Activated T-cell treated with anti-CD3 and anti-CD28 coated beads, Interleukin-2, amount 50 U/mL, for 24 hours (primary cell): ENCODE measurements around the gene PTPRG.
"Not testable (repeated sequence)": the region's sequence is repeated elsewhere in the genome, so short reads cannot be mapped to it uniquely, and the experiment has no call there.

ENCODE experiments used
- DNase-seq: peaks from one replicate; pipeline ENCODE4 v3.0.0-alpha.2; 2020
- H3K27ac Mint-ChIP-seq: 2 replicates; pipeline ENCODE4 v1.8.0; 2020; ENCODE audit warnings: mild to moderate bottlenecking, mixed read lengths
- H3K27me3 Mint-ChIP-seq: 2 replicates; pipeline ENCODE4 v1.8.0; 2020; ENCODE audit warnings: mixed read lengths
- H3K36me3 Mint-ChIP-seq: 2 replicates; pipeline ENCODE4 v1.8.0; 2020; ENCODE audit warnings: low read depth, mixed read lengths
- H3K4me1 Mint-ChIP-seq: 2 replicates; pipeline ENCODE4 v1.8.0; 2020; ENCODE audit warnings: low read depth, mixed read lengths
- H3K4me3 Mint-ChIP-seq: 2 replicates; pipeline ENCODE4 v1.8.0; 2020; ENCODE audit warnings: mild to moderate bottlenecking, moderate library complexity, mixed read lengths
- H3K9me3 Mint-ChIP-seq: 2 replicates; pipeline ENCODE4 v1.8.0; 2020; ENCODE audit warnings: mixed read lengths

PTPRG gene

GRCh38 chr3:61699622-61700021 is 138.3 kb downstream of the PTPRG start:
- DNase-seq: no peak
- Mint-ChIP-seq H3K4me1 (no peaks in the 10 kb centered on the region), H3K27me3 (peaks cover 2% of the 10 kb centered on the region), H3K9me3 (peaks cover 1% of the 10 kb centered on the region), H3K27ac (no peak overlapping the region), H3K4me3 (no peak overlapping the region), H3K36me3 (no peaks in the 10 kb centered on the region)

GRCh38 chr3:61701011-61701410 is 139.6 kb downstream of the PTPRG start:
- Mint-ChIP-seq H3K9me3 (no peaks in the 10 kb centered on the region), H3K4me3 (no peak overlapping the region), H3K36me3 (no peaks in the 10 kb centered on the region), H3K4me1 (no peaks in the 10 kb centered on the region), H3K27ac (no peak overlapping the region), H3K27me3 (no peaks in the 10 kb centered on the region)
- no peak for DNase-seq

DNA sequence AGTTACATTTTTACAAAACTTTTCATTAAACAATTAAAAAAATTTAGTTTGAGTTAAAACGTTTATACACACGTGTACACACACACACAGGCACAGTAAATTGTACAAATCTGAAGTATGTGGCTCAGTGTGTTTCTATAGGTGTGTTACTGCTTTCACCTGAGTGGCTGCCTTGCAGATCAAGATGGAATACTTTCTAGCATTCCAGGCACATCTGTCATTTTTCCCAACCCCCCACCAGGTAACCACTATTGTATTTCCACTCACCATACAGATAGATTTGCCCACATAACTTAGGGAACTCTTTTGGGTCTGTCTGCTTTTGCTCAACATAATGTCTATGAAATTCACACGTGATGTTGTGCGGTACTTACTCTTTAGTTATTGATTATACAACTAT is 141.1 kb downstream of the PTPRG start:
- H3K27me3 Mint-ChIP-seq: no peaks in the 10 kb centered on the region
- H3K9me3 Mint-ChIP-seq: no peaks in the 10 kb centered on the region
- DNase-seq: no peak
- no peaks in the 10 kb centered on the region for H3K4me1 Mint-ChIP-seq
- H3K27ac Mint-ChIP-seq: no peak overlapping the region
- H3K36me3 Mint-ChIP-seq: no peaks in the 10 kb centered on the region
- no peak overlapping the region for H3K4me3 Mint-ChIP-seq

- Mint-ChIP-seq H3K4me3 (no peak overlapping the region), H3K9me3 (peaks cover under 1% of the 10 kb centered on the region), H3K4me1 (no peaks in the 10 kb centered on the region), H3K36me3 (no peaks in the 10 kb centered on the region), H3K27ac (no peak overlapping the region), H3K27me3 (no peaks in the 10 kb centered on the region)
- no peak for DNase-seq
Measured at GRCh38 chr3:61704807-61705206, 143.4 kb downstream of the PTPRG start.

DNA sequence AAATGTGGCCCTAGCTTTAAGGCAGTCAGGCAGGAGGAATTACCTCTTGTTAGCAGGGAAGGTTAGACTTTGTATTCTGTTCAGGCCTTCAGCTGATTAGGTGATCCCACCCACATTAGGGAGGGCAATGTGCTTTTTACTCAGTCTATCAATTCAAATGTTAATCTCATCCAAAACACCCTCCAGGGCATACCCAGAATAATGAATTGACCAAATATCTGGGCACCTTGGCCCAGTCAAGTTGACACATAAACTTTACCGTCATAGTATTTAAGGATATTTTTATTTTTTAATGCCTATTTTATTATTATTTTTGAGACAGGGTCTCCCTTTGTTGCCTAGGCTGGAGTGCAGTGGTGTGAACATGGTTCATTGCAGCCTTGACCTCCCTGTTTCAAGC is 146.1 kb downstream of the PTPRG start:
- no peaks in the 10 kb centered on the region for H3K27me3 Mint-ChIP-seq
- H3K9me3 Mint-ChIP-seq: peaks cover 5% of the 10 kb centered on the region
- H3K4me1 Mint-ChIP-seq: no peaks in the 10 kb centered on the region
- no peak overlapping the region for H3K27ac Mint-ChIP-seq
- H3K36me3 Mint-ChIP-seq: no peaks in the 10 kb centered on the region
- H3K4me3 Mint-ChIP-seq: no peak overlapping the region
- no peak for DNase-seq

DNA sequence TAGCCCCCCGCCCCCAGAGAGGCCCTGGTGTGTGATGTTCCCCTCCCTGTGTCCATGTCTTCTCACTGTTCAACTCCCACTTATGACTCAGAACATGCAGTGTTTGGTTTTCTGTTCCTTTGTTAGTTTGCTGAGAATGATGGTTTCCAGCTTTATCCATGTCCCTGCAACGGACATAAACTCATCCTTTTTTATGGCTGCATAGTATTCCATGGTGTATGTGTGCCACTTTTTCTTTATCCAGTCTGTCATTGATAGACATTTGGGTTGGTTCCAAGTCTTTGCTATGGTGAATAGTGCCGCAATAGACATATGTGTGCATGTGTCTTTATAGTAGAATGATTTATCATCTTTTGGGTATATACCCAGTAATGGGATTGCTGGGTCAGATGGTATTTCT is 149.5 kb downstream of the PTPRG start:
- H3K27me3 Mint-ChIP-seq, H3K4me1 Mint-ChIP-seq, H3K27ac Mint-ChIP-seq, DNase-seq, H3K36me3 Mint-ChIP-seq, H3K4me3 Mint-ChIP-seq, H3K9me3 Mint-ChIP-seq: not testable (repeated sequence)

DNA sequence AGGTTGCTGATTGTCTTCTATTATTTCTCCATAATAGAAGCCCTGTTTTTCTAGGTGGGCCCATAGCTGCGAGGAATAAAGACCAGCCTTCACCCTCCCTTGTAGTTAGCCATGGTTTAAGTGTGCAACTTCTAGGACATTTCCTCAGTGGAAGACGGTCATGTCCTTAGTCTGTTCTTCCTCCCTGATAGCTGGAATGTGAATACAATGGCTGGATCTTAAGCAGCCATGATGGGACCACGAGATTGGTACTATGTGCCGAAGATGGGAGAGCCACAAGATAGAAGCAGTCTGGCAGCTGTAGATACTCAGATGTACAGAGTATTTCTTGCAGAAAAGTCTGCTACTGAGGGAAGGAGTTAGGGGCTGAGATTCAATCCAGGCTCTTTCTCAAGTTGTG is 152.9 kb downstream of the PTPRG start:
- Mint-ChIP-seq H3K4me1 (no peaks in the 10 kb centered on the region), H3K9me3 (peaks cover 5% of the 10 kb centered on the region), H3K4me3 (no peak overlapping the region), H3K27me3 (no peaks in the 10 kb centered on the region), H3K36me3 (no peaks in the 10 kb centered on the region), H3K27ac (no peak overlapping the region)
- no peak for DNase-seq

- DNase-seq: no peak
- no peaks in the 10 kb centered on the region for H3K4me1 Mint-ChIP-seq
- no peaks in the 10 kb centered on the region for H3K27me3 Mint-ChIP-seq
- H3K9me3 Mint-ChIP-seq: no peaks in the 10 kb centered on the region
- no peak overlapping the region for H3K27ac Mint-ChIP-seq
- no peak overlapping the region for H3K4me3 Mint-ChIP-seq
- H3K36me3 Mint-ChIP-seq: no peaks in the 10 kb centered on the region
Measured at GRCh38 chr3:61715886-61716527, 154.6 kb downstream of the PTPRG start.

GRCh38 chr3:61716693-61717092 is 155.3 kb downstream of the PTPRG start:
- not testable (repeated sequence) for H3K27me3 Mint-ChIP-seq, H3K36me3 Mint-ChIP-seq, H3K4me1 Mint-ChIP-seq, H3K27ac Mint-ChIP-seq, DNase-seq, H3K9me3 Mint-ChIP-seq, H3K4me3 Mint-ChIP-seq

DNA sequence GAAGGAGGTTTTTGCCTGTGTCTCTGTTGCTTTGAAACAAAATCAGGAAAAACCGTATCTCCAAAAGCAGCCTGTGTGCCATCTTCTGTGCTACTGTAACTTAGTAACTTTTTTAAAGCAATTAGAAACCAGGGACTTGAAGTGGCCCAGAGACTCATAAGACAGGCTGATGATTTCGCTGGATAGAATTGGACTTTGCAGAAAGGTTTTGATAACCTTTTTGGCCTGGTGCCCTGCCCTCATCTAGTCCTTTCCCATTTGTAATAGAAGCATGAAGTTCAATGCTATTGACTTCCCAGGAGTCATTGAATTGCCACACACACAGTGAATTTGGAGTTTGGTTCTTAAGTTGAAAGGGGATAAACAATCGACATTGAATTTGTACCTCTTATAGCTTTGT is 157.2 kb downstream of the PTPRG start:
- Mint-ChIP-seq H3K27ac (no peak overlapping the region), H3K4me1 (no peaks in the 10 kb centered on the region), H3K9me3 (peaks cover 3% of the 10 kb centered on the region), H3K4me3 (no peak overlapping the region), H3K36me3 (no peaks in the 10 kb centered on the region), H3K27me3 (no peaks in the 10 kb centered on the region)
- DNase-seq: no peak

DNA sequence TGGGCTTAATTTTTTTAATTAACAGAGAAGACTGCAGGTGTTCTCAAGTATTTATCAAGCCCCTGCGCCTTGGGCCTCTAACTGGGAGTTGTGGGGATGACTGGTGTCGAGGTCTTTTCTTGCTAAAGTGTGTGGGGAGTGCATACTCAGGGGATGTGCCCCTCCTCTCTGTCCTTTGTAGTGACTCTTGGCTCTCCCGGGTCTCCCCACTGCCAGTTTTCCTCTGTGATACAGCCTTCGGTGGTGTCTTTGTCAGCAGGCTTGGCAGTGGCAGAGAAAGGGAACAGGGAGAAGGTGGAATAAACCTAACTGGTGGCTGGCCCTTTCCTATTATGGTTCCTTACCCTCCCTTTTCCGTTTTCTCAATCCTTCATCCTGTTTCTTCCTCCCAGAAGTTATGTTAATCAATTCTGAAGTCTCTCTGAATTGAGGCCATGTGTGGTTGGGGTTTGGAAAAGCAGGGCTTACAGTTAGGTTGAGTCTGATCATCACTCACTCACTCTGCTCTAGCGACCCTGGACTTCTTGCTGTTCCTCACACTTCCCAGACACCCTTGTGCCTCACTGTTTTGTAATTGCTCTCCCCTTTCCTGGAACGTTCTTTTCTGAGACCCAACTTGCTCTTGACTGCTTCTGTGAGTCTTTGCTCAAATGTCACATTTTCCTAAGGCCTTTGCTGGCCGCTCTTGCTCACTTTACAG is 158.1 kb downstream of the PTPRG start:
- H3K4me1 Mint-ChIP-seq: no peaks in the 10 kb centered on the region
- H3K36me3 Mint-ChIP-seq: no peaks in the 10 kb centered on the region
- H3K4me3 Mint-ChIP-seq: no peak overlapping the region
- H3K27ac Mint-ChIP-seq: no peak overlapping the region
- DNase-seq: no peak
- peaks cover 3% of the 10 kb centered on the region for H3K9me3 Mint-ChIP-seq
- no peaks in the 10 kb centered on the region for H3K27me3 Mint-ChIP-seq

GRCh38 chr3:61723038-61723437 is 161.7 kb downstream of the PTPRG start:
- peaks cover 3% of the 10 kb centered on the region for H3K9me3 Mint-ChIP-seq
- DNase-seq: no peak
- no peak overlapping the region for H3K27ac Mint-ChIP-seq
- H3K4me1 Mint-ChIP-seq: no peaks in the 10 kb centered on the region
- H3K4me3 Mint-ChIP-seq: no peak overlapping the region
- no peaks in the 10 kb centered on the region for H3K27me3 Mint-ChIP-seq
- H3K36me3 Mint-ChIP-seq: no peaks in the 10 kb centered on the region

DNA sequence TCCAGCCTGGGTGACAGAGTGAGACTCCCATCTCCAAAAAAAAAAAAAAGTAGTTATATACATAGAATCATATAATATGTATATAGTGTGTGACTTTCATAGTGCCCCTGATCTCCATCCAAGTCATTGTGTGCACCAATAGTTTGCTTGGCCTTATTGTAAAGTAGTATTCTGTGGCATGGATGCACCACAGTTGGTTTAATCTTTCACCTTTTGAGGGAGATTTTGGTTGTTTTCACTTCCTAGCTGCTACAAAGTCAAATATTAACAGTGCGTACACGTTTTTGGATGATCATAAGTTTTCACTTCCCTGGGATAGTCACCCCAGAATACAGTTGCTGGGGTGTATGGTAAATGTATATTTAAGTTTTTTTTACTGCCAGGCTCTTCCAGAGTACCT is 162.8 kb downstream of the PTPRG start:
- Mint-ChIP-seq H3K4me1 (no peaks in the 10 kb centered on the region), H3K9me3 (peaks cover 3% of the 10 kb centered on the region), H3K36me3 (no peaks in the 10 kb centered on the region), H3K4me3 (no peak overlapping the region), H3K27me3 (no peaks in the 10 kb centered on the region), H3K27ac (no peak overlapping the region)
- DNase-seq: no peak

- H3K27ac Mint-ChIP-seq: no peak overlapping the region
- DNase-seq: no peak
- H3K36me3 Mint-ChIP-seq: no peaks in the 10 kb centered on the region
- H3K4me3 Mint-ChIP-seq: no peak overlapping the region
- peaks cover 3% of the 10 kb centered on the region for H3K9me3 Mint-ChIP-seq
- H3K4me1 Mint-ChIP-seq: no peaks in the 10 kb centered on the region
- H3K27me3 Mint-ChIP-seq: no peaks in the 10 kb centered on the region
Measured at GRCh38 chr3:61724801-61725200, 163.4 kb downstream of the PTPRG start.

DNA sequence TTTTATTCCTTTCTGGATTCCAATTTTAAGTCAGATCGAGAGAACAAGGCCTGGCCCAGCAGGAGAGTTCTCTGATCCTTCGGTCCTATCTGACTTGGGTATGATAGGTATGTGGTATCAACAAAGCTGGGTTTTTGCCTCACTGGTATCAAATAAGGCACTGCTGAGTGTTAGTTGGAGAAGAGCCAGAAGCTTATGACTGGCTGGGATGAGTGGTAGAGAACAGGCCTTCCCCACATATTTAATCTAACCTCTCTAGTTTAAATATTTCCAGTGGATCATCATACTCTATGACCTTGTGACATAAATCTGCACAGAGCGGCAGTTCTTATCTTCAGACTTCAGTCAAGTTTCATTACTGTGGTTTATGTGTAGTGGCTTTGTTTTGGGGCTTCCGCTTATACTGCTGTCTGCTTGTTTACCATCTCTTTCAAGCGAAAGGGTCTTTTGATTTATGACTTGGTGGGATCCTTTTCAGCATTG is 164.5 kb downstream of the PTPRG start:
- Mint-ChIP-seq H3K27ac (no peak overlapping the region), H3K4me1 (no peaks in the 10 kb centered on the region), H3K9me3 (peaks cover 3% of the 10 kb centered on the region), H3K27me3 (no peaks in the 10 kb centered on the region), H3K36me3 (no peaks in the 10 kb centered on the region), H3K4me3 (no peak overlapping the region)
- DNase-seq: no peak
